IMR-90 (cell line): ENCODE results near the gene DALRD3. TPM values are rescaled to one million over a fixed set of nuclear protein-coding genes. Genes with fewer than 3 reads are reported as not detected.
A peak's percentile ranks its signal among the peaks of the same experiment; 100 is the strongest.

ENCODE experiments used
- ATAC-seq: fragments of 200-7000 bp; cut with Tn5 transposase; 2 replicates; pipeline ENCODE4 v1.9.1; 2020; ENCODE audit warnings: low read depth, mild to moderate bottlenecking, moderate library complexity
- BruUV-seq: library from RNA; stranded (reverse); fragments of 400-500 nt; replicated peaks from 2 replicates; lab custom pipeline; 2021; lab: Mats Ljungman, UMichigan
- CTCF ChIA-PET: fragments of 300-600 bp; formaldehyde crosslinking; extraction: SDS; loops from one replicate; lab custom pipeline; 2021; ENCODE audit warnings: antibody characterized with exemption; lab: Yijun Ruan, JAX
- POLR2A ChIA-PET: fragments of 300-600 bp; sonication (Branson Sonifier 250); formaldehyde crosslinking; loops from one replicate; lab custom pipeline; 2022; ENCODE audit warnings: antibody characterized with exemption; ENCODE audit not compliant: unreplicated experiment; lab: Charles Lee
- DNase-seq: peaks from one replicate; pipeline ENCODE4 v3.0.0; 2013
- H2AFZ ChIP-seq: replicated peaks from 2 replicates; pipeline ENCODE3; 2013; ENCODE audit warnings: low read length, mild to moderate bottlenecking; ENCODE audit not compliant: poor library complexity
- H2AK5ac ChIP-seq: 2 replicates; pipeline ENCODE4 v1.6.1; 2013; ENCODE audit warnings: low read depth, low read length, inconsistent platforms
- H2AK9ac ChIP-seq: replicated peaks from 2 replicates; pipeline ENCODE3; 2013; ENCODE audit warnings: mild to moderate bottlenecking, low read depth, low read length, moderate library complexity; ENCODE audit not compliant: poor library complexity
- H2BK120ac ChIP-seq: 2 replicates; pipeline ENCODE4 v1.6.1; 2013; ENCODE audit warnings: low read depth, low read length, inconsistent platforms
- H2BK15ac ChIP-seq: 3 replicates; pipeline ENCODE4 v1.6.1; 2013; ENCODE audit warnings: low read depth, low read length, inconsistent platforms
- H2BK20ac ChIP-seq: 2 replicates; pipeline ENCODE4 v1.6.1; 2013; ENCODE audit warnings: low read depth, mild to moderate bottlenecking, inconsistent platforms, low read length, moderate library complexity
- H2BK5ac ChIP-seq: 2 replicates; pipeline ENCODE4 v1.6.1; 2013; ENCODE audit warnings: mild to moderate bottlenecking, low read depth, low read length, inconsistent platforms; ENCODE audit not compliant: poor library complexity, severe bottlenecking
- H3K14ac ChIP-seq: replicated peaks from 2 replicates; pipeline ENCODE4 v1.6.1; 2013; ENCODE audit warnings: low read depth, low read length, inconsistent platforms
- H3K18ac ChIP-seq: 2 replicates; pipeline ENCODE4 v1.6.1; 2013; ENCODE audit warnings: low read depth, low read length, control low read depth
- H3K23ac ChIP-seq: 2 replicates; pipeline ENCODE4 v1.6.1; 2013; ENCODE audit warnings: low read depth, low read length, inconsistent platforms
- H3K27ac ChIP-seq: 2 replicates; pipeline ENCODE4 v1.5.1; 2013; ENCODE audit warnings: mild to moderate bottlenecking, control low read depth, low read length; ENCODE audit not compliant: insufficient read depth
- H3K27me3 ChIP-seq: 2 replicates; pipeline ENCODE4 v1.6.1; 2013; ENCODE audit warnings: low read length; ENCODE audit not compliant: control insufficient read depth, insufficient read depth
- H3K36me3 ChIP-seq: 2 replicates; pipeline ENCODE4 v1.6.1; 2013; ENCODE audit warnings: low read length, mixed read lengths; ENCODE audit not compliant: control insufficient read depth, insufficient read depth
- H3K4ac ChIP-seq: 2 replicates; pipeline ENCODE4 v1.6.1; 2013; ENCODE audit warnings: low read depth, low read length, inconsistent platforms
- H3K4me1 ChIP-seq: 2 replicates; pipeline ENCODE4 v1.6.1; 2013; ENCODE audit warnings: low read length, mixed read lengths; ENCODE audit not compliant: control insufficient read depth, insufficient read depth
- H3K4me2 ChIP-seq: 2 replicates; pipeline ENCODE4 v1.6.1; 2013; ENCODE audit warnings: low read depth, mild to moderate bottlenecking, control low read depth, low read length, moderate library complexity
- H3K4me3 ChIP-seq: 2 replicates; pipeline ENCODE4 v1.5.1; 2013; ENCODE audit warnings: low read depth, mild to moderate bottlenecking, control low read depth, low read length, moderate library complexity; ENCODE audit not compliant: insufficient read depth
- H3K56ac ChIP-seq: 2 replicates; pipeline ENCODE4 v1.6.1; 2013; ENCODE audit warnings: low read length, inconsistent platforms; ENCODE audit not compliant: insufficient read depth; ENCODE audit errors: extremely low read depth
- H3K79me1 ChIP-seq, 2 experiments: 2 replicates each; pipeline ENCODE4 v1.6.1; 2013; ENCODE audit warnings: low read length in 2 of 2, inconsistent platforms in 1 of 2, low read depth in 1 of 2
- H3K9ac ChIP-seq: 2 replicates; pipeline ENCODE4 v1.6.1; 2013; ENCODE audit warnings: low read depth, low read length, control low read depth
- H3K9me1 ChIP-seq: 2 replicates; pipeline ENCODE4 v1.6.1; 2013; ENCODE audit warnings: low read length, inconsistent platforms; ENCODE audit not compliant: insufficient read depth
- H3K9me3 ChIP-seq: 2 replicates; pipeline ENCODE4 v1.6.1; 2013; ENCODE audit warnings: low read length; ENCODE audit not compliant: control insufficient read depth, insufficient read depth
- H4K20me1 ChIP-seq: 2 replicates; pipeline ENCODE4 v1.6.1; 2013; ENCODE audit warnings: low read length, inconsistent platforms; ENCODE audit not compliant: insufficient read depth
- H4K5ac ChIP-seq: 2 replicates; pipeline ENCODE4 v1.6.1; 2013; ENCODE audit warnings: mild to moderate bottlenecking, low read depth, low read length, control low read depth
- H4K8ac ChIP-seq, 2 experiments: 2 replicates each; pipeline ENCODE4 v1.6.1; 2013; ENCODE audit warnings: low read depth in 2 of 2, low read length in 2 of 2, control low read depth in 1 of 2, inconsistent platforms in 1 of 2
- H4K91ac ChIP-seq: 2 replicates; pipeline ENCODE4 v1.6.1; 2013; ENCODE audit warnings: low read depth, low read length, inconsistent platforms; ENCODE audit not compliant: insufficient read depth
- RCOR1 ChIP-seq: IDR thresholded peaks from 2 replicates; pipeline ENCODE4 v1.6.1; 2012; ENCODE audit warnings: mild to moderate bottlenecking, low read length, improper control_type of control experiment; ENCODE audit not compliant: insufficient replicate concordance
- WGBS, 2 experiments: methylation state at CpG; one replicate each; pipeline versions ENCODE4 v1.1.5 to v1.1.7; 2013; ENCODE audit warnings: missing lambda C conversion rate in 2 of 2; ENCODE audit not compliant: insufficient read length in 1 of 2; ENCODE audit errors: extremely low coverage in 2 of 2; 5-methylcytosine and 5-hydroxymethylcytosine counted together
- dilution Hi-C: fragments of 300-500 bp; cut with HindIII; formaldehyde crosslinking; loops from one replicate; pipeline ENCODE4 v1.14.3; 2018; ENCODE audit warnings: low sequenced_read_pairs; ENCODE audit not compliant: unreplicated experiment
- in situ Hi-C: fragments of 300-500 bp; cut with MboI; formaldehyde crosslinking; loops from 3 replicates; pipeline ENCODE4 v1.14.3; 2019; ENCODE audit warnings: low sequenced_read_pairs, inconsistent platforms, mixed read lengths
- intact Hi-C: fragments of 100-400 bp; cut with micrococcal nuclease; formaldehyde crosslinking; loops from 2 replicates; pipeline ENCODE4 v1.10.0; 2022
- polyA plus RNA-seq, 3 experiments: library from polyadenylated mRNA; depleted of rRNA; stranded (reverse); fragments of >200 nt; gene quantifications; 2 replicates each; pipeline ENCODE4 v1.2.3, GENCODE V29; 2012; ENCODE audit warnings: low replicate concordance in 1 of 3
- total RNA-seq: library from RNA; depleted of rRNA; stranded (reverse); fragments of >200 nt; gene quantifications from 2 replicates; pipeline ENCODE4 v1.2.3, GENCODE V29; 2012

DALRD3 gene
- total and polyA plus RNA-seq, 2 of the 4 experiments (the other 2 are of a cell fraction): 27.8 to 42.2 TPM

GRCh38 chr3:49028298-49028672, 9.9 kb upstream of the DALRD3 start:
- H3K4me1 ChIP-seq: peaks cover 7% of the 10 kb centered on the region
- H3K27me3 ChIP-seq: no peaks in the 10 kb centered on the region
- H3K27ac ChIP-seq: no peak overlapping the region
- peak overlapping the region; percentile 62 for H3K4me3 ChIP-seq
- peaks cover 13% of the 10 kb centered on the region for H4K20me1 ChIP-seq
- no peak for TF ChIP-seq RCOR1
- no peak overlapping the region for H4K91ac ChIP-seq
- ChIA-PET CTCF (no interaction called here), POLR2A (no interaction called here)
- BruUV-seq: no TSS peak
- no peak overlapping the region for H2BK120ac ChIP-seq
- intact Hi-C loops (no loop called here), in situ Hi-C loops (no loop called here), dilution Hi-C loops (no loop called here)
- no peak overlapping the region for H3K56ac ChIP-seq
- H2AFZ ChIP-seq: no peak overlapping the region
- H2AK5ac ChIP-seq: peak overlapping the region; percentile 98
- peak overlapping the region; percentile 29 for H3K23ac ChIP-seq
- H3K9ac ChIP-seq: peak overlapping the region; percentile 90
- H2BK20ac ChIP-seq: no peak overlapping the region
- peak overlapping the region; percentile 93 for H3K4ac ChIP-seq
- WGBS, 2 experiments: no CpG with 5 or more reads among the region's 4 CpGs
- H4K5ac ChIP-seq: peak overlapping the region; percentile 3
- H2AK9ac ChIP-seq: peak overlapping the region; percentile 100
- no peak overlapping the region for H2BK5ac ChIP-seq
- peak overlapping the region; percentile 67 to 90; a peak in 3 of 4 replicates for H4K8ac ChIP-seq
- H3K9me1 ChIP-seq: peaks cover 32% of the 10 kb centered on the region
- H3K18ac ChIP-seq: no peak overlapping the region
- peaks cover 64% of the 10 kb centered on the region for H3K36me3 ChIP-seq
- peaks cover 35 to 69% of the 10 kb centered on the region in 2 experiments for H3K79me1 ChIP-seq
- no peaks in the 10 kb centered on the region for H3K9me3 ChIP-seq
- no peak overlapping the region for H2BK15ac ChIP-seq
- ATAC-seq: no peak
- DNase-seq: no peak
- H3K14ac ChIP-seq: peak overlapping the region; percentile 97; the same call in 1 of the 2 replicates
- H3K4me2 ChIP-seq: peak overlapping the region; percentile 98
